ENCODE data around the gene PTPN21.

- TF ChIP-seq CTCF (IDR thresholded peaks at IDR 0.05) (no peak), POLR2A (IDR thresholded peaks at IDR 0.05) (no peak)
These were observed 37.9 kb downstream of the PTPN21 start for GRCh38 chr14:88516861-88517357.

Measured in uterus (tissue), 2 donors.